GM12891 (cell line): ENCODE results near the gene DSG4.

Experiments
- PAX5 ChIP-seq: IDR thresholded peaks from 2 replicates; pipeline ENCODE4 v1.6.1; 2011; ENCODE audit warnings: low read length, moderate library complexity, mild to moderate bottlenecking; ENCODE audit not compliant: insufficient read depth, severe bottlenecking
- POLR2A ChIP-seq: IDR thresholded peaks from 2 replicates; pipeline ENCODE4 v1.6.1; 2011; ENCODE audit warnings: low read depth, low read length, control low read depth
- POLR2AphosphoS5 ChIP-seq: IDR thresholded peaks from 2 replicates; pipeline ENCODE4 v1.6.1; 2011; ENCODE audit warnings: low read depth, low read length, control low read depth
- POU2F2 ChIP-seq: IDR thresholded peaks from 2 replicates; pipeline ENCODE4 v1.6.1; 2011; ENCODE audit warnings: low read depth, mild to moderate bottlenecking, control low read depth, low read length, moderate library complexity
- SPI1 ChIP-seq: IDR thresholded peaks from 2 replicates; pipeline ENCODE4 v1.6.1; 2011; ENCODE audit warnings: low read depth, low read length, control low read depth
- TAF1 ChIP-seq: IDR thresholded peaks from 2 replicates; pipeline ENCODE4 v1.6.1; 2011; ENCODE audit warnings: low read depth, low read length, control low read depth

GRCh38 chr18:31407649-31408048 lies 31.1 kb downstream of the DSG4 start:
- TF ChIP-seq POLR2A (no peak), SPI1 (no peak), POLR2AphosphoS5 (no peak), POU2F2 (no peak), TAF1 (no peak), PAX5 (no peak)
